Osteocyte (in vitro differentiated cells): ENCODE measurements around the gene PEF1. TPM values are rescaled to one million over a fixed set of nuclear protein-coding genes. Genes with fewer than 3 reads are reported as not detected.

Experiments
- DNase-seq: peaks from one replicate; pipeline ENCODE4 v3.0.0; 2021; ENCODE audit warnings: mixed read lengths; ENCODE audit not compliant: unreplicated experiment; ENCODE audit errors: extremely low spot score
- H3K27ac Mint-ChIP-seq: one replicate; pipeline ENCODE4 v1.8.0; 2021; ENCODE audit warnings: mild to moderate bottlenecking, mixed read lengths; ENCODE audit not compliant: unreplicated experiment
- H3K27me3 Mint-ChIP-seq: one replicate; pipeline ENCODE4 v1.8.0; 2021; ENCODE audit warnings: mixed read lengths; ENCODE audit not compliant: unreplicated experiment
- H3K36me3 Mint-ChIP-seq: one replicate; pipeline ENCODE4 v1.8.0; 2021; ENCODE audit warnings: mixed read lengths; ENCODE audit not compliant: unreplicated experiment
- H3K4me1 Mint-ChIP-seq: one replicate; pipeline ENCODE4 v1.8.0; 2021; ENCODE audit warnings: mixed read lengths; ENCODE audit not compliant: unreplicated experiment
- H3K4me3 Mint-ChIP-seq: one replicate; pipeline ENCODE4 v1.8.0; 2021; ENCODE audit warnings: mild to moderate bottlenecking, moderate library complexity, mixed read lengths; ENCODE audit not compliant: unreplicated experiment
- H3K9me3 Mint-ChIP-seq: one replicate; pipeline ENCODE4 v1.8.0; 2021; ENCODE audit warnings: mixed read lengths; ENCODE audit not compliant: unreplicated experiment
- total RNA-seq: library from RNA; stranded (reverse); gene quantifications from 2 replicates; pipeline ENCODE4 v1.2.1, GENCODE V29; 2021
- TF ChIP-seq, protein P1 (sequence below): fragments of 200-600 bp; sonication (generic); IDR thresholded peaks from 2 replicates; pipeline ENCODE4 v1.5.0; 2021; ENCODE audit warnings: antibody characterized with exemption, mild to moderate bottlenecking, moderate library complexity

The PEF1 gene
- total RNA-seq, 1 donor from 2014 or later: 57.0 TPM

DNA sequence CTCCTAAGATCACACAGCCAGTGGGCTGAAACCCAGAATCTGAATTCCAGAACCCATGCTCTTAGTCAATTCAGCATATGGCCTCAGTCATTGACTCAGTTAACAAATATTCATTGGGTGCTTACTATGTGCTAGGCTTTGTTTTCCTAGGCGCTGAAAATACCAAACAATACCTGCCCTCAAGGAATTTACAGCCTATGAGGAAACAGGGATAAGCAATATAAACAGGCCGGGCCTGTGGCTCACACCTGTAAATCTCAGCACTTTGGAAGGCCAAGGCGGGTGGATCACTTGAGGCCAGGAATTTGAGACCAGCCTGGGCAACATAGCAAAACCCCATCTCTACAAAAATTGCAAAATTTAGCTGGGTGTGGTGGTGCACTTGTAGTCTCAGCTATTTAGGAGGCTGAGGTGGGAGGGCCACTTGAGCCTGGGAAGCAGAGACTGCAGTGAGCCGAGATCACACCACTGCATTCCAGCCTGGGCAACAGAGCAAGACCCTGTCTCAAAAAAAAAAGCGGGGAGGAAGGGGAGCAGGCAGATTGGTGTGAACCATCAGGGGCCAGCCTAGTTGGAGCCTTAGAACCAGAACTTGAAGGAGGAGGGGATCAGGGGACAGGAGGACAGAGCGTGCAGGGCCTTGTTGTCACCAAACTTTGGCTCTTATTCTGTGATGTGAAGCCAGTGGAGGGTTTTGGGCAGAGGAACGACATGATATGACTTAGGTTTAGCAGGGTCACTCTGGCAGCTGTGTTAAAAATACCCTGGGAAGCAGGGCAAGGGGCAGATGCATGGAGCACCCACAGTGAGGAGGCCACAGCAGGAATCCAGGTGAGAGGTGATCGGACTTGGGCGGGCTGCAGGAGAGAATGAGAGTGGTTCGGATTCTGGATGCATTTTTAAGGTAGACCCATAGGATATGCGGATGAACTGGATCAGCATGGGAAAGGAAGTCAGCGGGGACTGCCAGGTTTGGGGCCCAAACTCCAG is 62.6 kb downstream of the PEF1 start:
- DNase-seq: peak; percentile 36
- no peak overlapping the region for H3K27ac Mint-ChIP-seq

DNA sequence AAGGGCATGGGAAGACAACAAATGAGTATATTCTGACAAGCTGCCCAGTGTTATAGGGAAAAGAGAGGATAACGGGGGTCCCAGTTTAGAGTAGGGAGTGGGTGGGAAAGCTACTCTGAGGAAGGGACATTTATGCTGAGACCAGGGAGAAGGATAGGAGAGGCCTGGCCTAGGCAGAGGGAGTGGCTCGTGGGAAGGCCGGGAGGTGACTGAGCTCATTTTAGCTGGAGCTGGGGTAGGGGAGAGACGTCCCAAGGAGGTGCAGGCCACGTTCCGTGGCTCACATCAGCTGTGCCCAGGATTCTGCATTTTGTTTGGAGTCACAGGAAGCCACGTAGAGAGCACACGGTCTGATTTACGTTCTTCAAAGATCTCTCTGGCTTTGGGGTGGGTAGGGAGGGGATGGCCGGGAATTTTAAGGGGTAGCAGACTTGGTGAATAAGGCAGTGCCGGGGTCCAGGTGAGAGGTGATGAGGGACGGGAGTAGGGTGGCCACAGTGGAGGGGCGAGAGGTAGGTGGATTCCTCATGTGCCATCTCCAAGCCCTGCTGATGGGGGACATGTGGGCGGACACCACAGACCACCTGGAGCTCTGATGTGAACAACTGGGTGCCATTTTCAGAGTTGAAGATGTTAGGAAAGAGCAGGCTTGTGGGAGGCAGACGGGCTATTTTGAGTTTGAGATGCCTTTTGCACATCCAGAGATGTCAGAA is 63.6 kb downstream of the PEF1 start:
- no peaks in the 10 kb centered on the region for H3K36me3 Mint-ChIP-seq
- peak; percentile 60 for DNase-seq

More for the DNA sequence above, 62.6 kb downstream of the PEF1 start:
- Mint-ChIP-seq H3K9me3 (no peaks in the 10 kb centered on the region), H3K27me3 (no peaks in the 10 kb centered on the region), H3K4me1 (peaks cover 26% of the 10 kb centered on the region), H3K36me3 (no peaks in the 10 kb centered on the region), H3K4me3 (no peak overlapping the region)
- TF ChIP-seq, protein P1, sequence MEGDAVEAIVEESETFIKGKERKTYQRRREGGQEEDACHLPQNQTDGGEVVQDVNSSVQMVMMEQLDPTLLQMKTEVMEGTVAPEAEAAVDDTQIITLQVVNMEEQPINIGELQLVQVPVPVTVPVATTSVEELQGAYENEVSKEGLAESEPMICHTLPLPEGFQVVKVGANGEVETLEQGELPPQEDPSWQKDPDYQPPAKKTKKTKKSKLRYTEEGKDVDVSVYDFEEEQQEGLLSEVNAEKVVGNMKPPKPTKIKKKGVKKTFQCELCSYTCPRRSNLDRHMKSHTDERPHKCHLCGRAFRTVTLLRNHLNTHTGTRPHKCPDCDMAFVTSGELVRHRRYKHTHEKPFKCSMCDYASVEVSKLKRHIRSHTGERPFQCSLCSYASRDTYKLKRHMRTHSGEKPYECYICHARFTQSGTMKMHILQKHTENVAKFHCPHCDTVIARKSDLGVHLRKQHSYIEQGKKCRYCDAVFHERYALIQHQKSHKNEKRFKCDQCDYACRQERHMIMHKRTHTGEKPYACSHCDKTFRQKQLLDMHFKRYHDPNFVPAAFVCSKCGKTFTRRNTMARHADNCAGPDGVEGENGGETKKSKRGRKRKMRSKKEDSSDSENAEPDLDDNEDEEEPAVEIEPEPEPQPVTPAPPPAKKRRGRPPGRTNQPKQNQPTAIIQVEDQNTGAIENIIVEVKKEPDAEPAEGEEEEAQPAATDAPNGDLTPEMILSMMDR: no peak

DNA sequence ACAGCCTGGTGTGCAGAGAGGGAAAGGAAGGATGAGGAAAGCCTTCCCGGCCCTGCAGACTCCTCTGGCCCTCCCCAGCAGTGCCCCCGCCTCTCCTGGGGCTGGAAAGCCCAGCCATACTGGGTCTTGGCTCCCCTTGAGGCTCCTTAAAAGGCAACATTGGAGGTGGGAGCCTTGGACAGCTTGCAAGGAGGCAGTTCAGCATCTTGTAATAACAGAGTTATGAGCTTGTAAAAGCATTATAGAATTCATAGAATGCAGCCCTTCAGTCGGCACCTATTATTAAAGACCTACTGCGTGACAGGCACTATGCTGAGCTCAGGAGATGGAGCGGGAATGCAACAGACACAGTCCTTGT is 64.2 kb downstream of the PEF1 start:
- TF ChIP-seq, protein P1: no peak
- Mint-ChIP-seq H3K4me1 (peaks cover 36% of the 10 kb centered on the region), H3K9me3 (no peaks in the 10 kb centered on the region), H3K4me3 (no peak overlapping the region), H3K36me3 (no peaks in the 10 kb centered on the region), H3K27ac (peak overlapping the region; percentile 74), H3K27me3 (no peaks in the 10 kb centered on the region)
- DNase-seq: no peak

More for the DNA sequence above, 63.6 kb downstream of the PEF1 start:
- peak overlapping the region; percentile 47 for H3K27ac Mint-ChIP-seq
- peaks cover 32% of the 10 kb centered on the region for H3K4me1 Mint-ChIP-seq
- no peaks in the 10 kb centered on the region for H3K27me3 Mint-ChIP-seq
- no peak overlapping the region for H3K4me3 Mint-ChIP-seq
- TF ChIP-seq, protein P1: no peak
- no peaks in the 10 kb centered on the region for H3K9me3 Mint-ChIP-seq

Other genes starting within 250 kb of the PEF1 start
- 4.2 and 4.5 TPM in 2 replicates for gene SERINC2, start 231.7 kb downstream of the PEF1 start, total RNA-seq
- gene TINAGL1, start 68.4 kb downstream of the PEF1 start, total RNA-seq: 9.2 and 10.0 TPM in 2 replicates
- 0.50 and 0.73 TPM in 2 replicates for gene HCRTR1, start 27.2 kb downstream of the PEF1 start, total RNA-seq
- 89.2 and 90.7 TPM in 2 replicates for gene COL16A1, start 59.1 kb upstream of the PEF1 start, total RNA-seq
- 8.2 and 8.4 TPM in 2 replicates for gene ADGRB2, start 119.5 kb upstream of the PEF1 start, total RNA-seq
- 0.44 and 0.67 TPM in 2 replicates for gene SPOCD1, start 171.1 kb upstream of the PEF1 start, total RNA-seq